ENCODE data around the gene SLC2A14. TPM values are rescaled to one million over a fixed set of nuclear protein-coding genes. Genes with fewer than 3 reads are reported as not detected.
"Not testable (repeated sequence)": the region's sequence is repeated elsewhere in the genome, so short reads cannot be mapped to it uniquely, and the experiment has no call there.

Gene SLC2A14
- total RNA-seq, 4 donors from 2014 or later, result 0.40 TPM; not detected in 3

- DNase-seq, result no peak
- no peak overlapping the region for H3K4me3 ChIP-seq (replicated peaks in 1 of 3)
- WGBS, 2 donors, result 89 to 90% methylated on average over 7 of the region's 7 CpGs
- no peaks in the 10 kb centered on the region for H3K9me3 ChIP-seq
- H3K4me1 ChIP-seq, result no peaks in the 10 kb centered on the region
- no peaks in the 10 kb centered on the region for H3K27me3 ChIP-seq
- H3K36me3 ChIP-seq, result no peaks in the 10 kb centered on the region
- no peak overlapping the region for H3K27ac ChIP-seq
- TF ChIP-seq POLR2A (IDR thresholded peaks at IDR 0.05) (no peak), CTCF (IDR thresholded peaks at IDR 0.05) (no peak)
- intact Hi-C loops (cut with DNase I), result no loop called here
Measured at GRCh38 chr12:7899755-7900154, 27.0 kb upstream of the SLC2A14 start.

GRCh38 chr12:7896726-7897125 lies 24.0 kb upstream of the SLC2A14 start:
- H3K4me3 ChIP-seq (replicated peaks in 1 of 3); H3K27ac ChIP-seq; H3K4me1 ChIP-seq; H3K9me3 ChIP-seq; H3K27me3 ChIP-seq; intact Hi-C loops (cut with DNase I); H3K36me3 ChIP-seq; DNase-seq: not testable (repeated sequence)
- 86 to 90% methylated on average over 4 of the region's 4 CpGs for WGBS, 2 donors

GRCh38 chr12:7892186-7892980 lies 19.7 kb upstream of the SLC2A14 start:
- H3K27ac ChIP-seq, result no peak overlapping the region
- H3K9me3 ChIP-seq, result no peaks in the 10 kb centered on the region
- TF ChIP-seq POLR2A (IDR thresholded peaks at IDR 0.05) (no peak), CTCF (IDR thresholded peaks at IDR 0.05) (no peak)
- intact Hi-C loops (cut with DNase I), result no loop called here
- no peak for DNase-seq
- H3K4me1 ChIP-seq, result no peaks in the 10 kb centered on the region
- WGBS, 2 donors, result 79 to 85% methylated on average over 4 of the region's 4 CpGs
- no peaks in the 10 kb centered on the region for H3K27me3 ChIP-seq
- H3K4me3 ChIP-seq (replicated peaks in 1 of 3), result no peak overlapping the region
- no peaks in the 10 kb centered on the region for H3K36me3 ChIP-seq

- DNase-seq, result no peak
- H3K4me3 ChIP-seq (replicated peaks in 1 of 3), result no peak overlapping the region
- H3K36me3 ChIP-seq, result no peaks in the 10 kb centered on the region
- intact Hi-C loops (cut with DNase I), result no loop called here
- no peaks in the 10 kb centered on the region for H3K9me3 ChIP-seq
- no peaks in the 10 kb centered on the region for H3K27me3 ChIP-seq
- H3K27ac ChIP-seq, result no peak overlapping the region
- TF ChIP-seq CTCF (IDR thresholded peaks at IDR 0.05) (no peak), POLR2A (IDR thresholded peaks at IDR 0.05) (no peak)
- WGBS, 2 donors, result 59 to 67% methylated on average over 3 of the region's 3 CpGs
- no peaks in the 10 kb centered on the region for H3K4me1 ChIP-seq
Measured at GRCh38 chr12:7884689-7885088, 12.0 kb upstream of the SLC2A14 start.

GRCh38 chr12:7881736-7882120 lies 9.0 kb upstream of the SLC2A14 start:
- H3K9me3 ChIP-seq, DNase-seq: not testable (repeated sequence)
- 79 to 84% methylated on average over 4 of the region's 4 CpGs for WGBS, 2 donors

GRCh38 chr12:7880952-7881735 lies 8.4 kb upstream of the SLC2A14 start:
- H3K27me3 ChIP-seq; H3K36me3 ChIP-seq; H3K4me1 ChIP-seq; H3K9me3 ChIP-seq; DNase-seq; intact Hi-C loops (cut with DNase I); H3K27ac ChIP-seq; H3K4me3 ChIP-seq (replicated peaks in 1 of 3): not testable (repeated sequence)
- 85 to 93% methylated on average over 26 to 52 of the region's 52 CpGs for WGBS, 2 donors

More at GRCh38 chr12:7881736-7882120, 9.0 kb upstream of the SLC2A14 start:
- H3K4me1 ChIP-seq; H3K4me3 ChIP-seq (replicated peaks in 1 of 3); H3K27me3 ChIP-seq; H3K27ac ChIP-seq; intact Hi-C loops (cut with DNase I); H3K36me3 ChIP-seq: not testable (repeated sequence)

Data from thyroid gland (tissue), 4 donors.